Activated CD4-positive, alpha-beta memory T cell treated with anti-CD3 and anti-CD28 coated beads, Interleukin-2, amount 10 ng/mL, durations not matched to agents 7 days and 5 days (primary cell): ENCODE data around the gene JPH2. TPM values are rescaled to one million over a fixed set of nuclear protein-coding genes. Genes with fewer than 3 reads are reported as not detected.
A peak's percentile ranks its signal among the peaks of the same experiment; 100 is the strongest.

Experiments used
- CTCF ChIA-PET: fragments of 350-600 bp; sonication (Branson Sonifier 250); formaldehyde crosslinking; loops from one replicate; lab custom pipeline; 2021; ENCODE audit warnings: antibody characterized with exemption, inconsistent platforms; lab: Charles Lee
- POLR2A ChIA-PET: fragments of 350-600 bp; sonication (Branson Sonifier 250); formaldehyde crosslinking; loops from one replicate; lab custom pipeline; 2021; ENCODE audit warnings: antibody characterized with exemption; lab: Charles Lee
- DNase-seq: peaks from one replicate; pipeline ENCODE4 v3.0.0-alpha.2; 2020
- H3K27ac Mint-ChIP-seq: one replicate; pipeline ENCODE4 v1.8.0; 2021; ENCODE audit warnings: mild to moderate bottlenecking, mixed read lengths
- H3K27me3 Mint-ChIP-seq: one replicate; pipeline ENCODE4 v1.8.0; 2021; ENCODE audit warnings: mixed read lengths
- H3K36me3 Mint-ChIP-seq: one replicate; pipeline ENCODE4 v1.8.0; 2021; ENCODE audit warnings: low read depth, mixed read lengths
- H3K4me1 Mint-ChIP-seq: one replicate; pipeline ENCODE4 v1.8.0; 2021; ENCODE audit warnings: mixed read lengths
- H3K4me3 Mint-ChIP-seq: one replicate; pipeline ENCODE4 v1.8.0; 2021; ENCODE audit warnings: mild to moderate bottlenecking, mixed read lengths
- H3K9me3 Mint-ChIP-seq: one replicate; pipeline ENCODE4 v1.8.0; 2021; ENCODE audit warnings: mixed read lengths
- total RNA-seq, 2 experiments: library from RNA; stranded (reverse); gene quantifications; one replicate each; pipeline ENCODE4 v1.2.3, GENCODE V29; 2021

JPH2 gene
- total RNA-seq, 2 experiments from 2014 or later: 0.05 to 0.10 TPM

DNA sequence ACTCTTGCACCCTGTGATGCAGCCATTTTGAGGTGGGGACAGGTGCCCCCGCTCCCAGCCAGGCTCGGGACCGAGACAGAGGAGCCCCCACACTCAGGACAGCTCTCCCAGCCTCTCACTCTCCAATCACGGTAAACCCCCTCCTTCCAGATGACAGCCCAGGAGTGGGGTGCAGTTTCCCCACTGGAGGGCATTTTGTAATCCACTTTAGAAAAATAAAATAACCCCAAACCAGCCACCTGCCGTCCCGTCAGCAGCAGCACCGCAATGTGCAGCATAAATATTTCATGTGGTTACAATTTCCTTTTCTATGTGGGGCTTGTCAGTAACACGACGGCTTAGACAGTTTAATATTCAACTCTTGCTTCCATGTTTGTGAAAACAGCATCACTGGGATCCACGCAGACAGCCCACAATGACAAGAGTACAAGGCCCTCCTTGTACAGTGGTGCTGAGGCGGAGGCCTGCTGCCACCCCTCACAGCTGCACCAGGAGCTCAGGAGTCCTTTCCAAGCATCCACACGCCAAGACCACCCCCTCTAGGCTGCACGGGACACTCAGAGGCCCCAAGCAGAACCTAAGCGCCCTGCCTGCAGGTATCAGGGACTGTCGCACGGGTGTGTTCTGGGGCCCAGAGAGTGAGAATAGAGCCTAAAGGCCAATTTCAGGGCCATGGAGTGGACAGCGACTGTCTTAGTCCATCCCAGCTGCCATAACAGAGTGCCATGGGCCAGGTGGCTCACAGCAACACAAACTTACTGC, 116.7 kb downstream of the JPH2 start:
- no peaks in the 10 kb centered on the region for H3K36me3 Mint-ChIP-seq
- ChIA-PET POLR2A (interaction anchor here (1.3 to 2.2 kb wide), 6 partner anchors 42 to 319 kb away, joined by 5 to 16 read pairs (median 10); no protein-coding TSS in a partner anchor), CTCF (interaction anchor here (1.7 kb wide), 1 partner anchor 319 kb away, joined by 9 read pairs; no protein-coding TSS in a partner anchor)
- H3K9me3 Mint-ChIP-seq: no peaks in the 10 kb centered on the region
- H3K27me3 Mint-ChIP-seq: peaks cover 47% of the 10 kb centered on the region
- DNase-seq: peak; percentile 37
- H3K27ac Mint-ChIP-seq: peak overlapping the region; percentile 90
- H3K4me3 Mint-ChIP-seq: peak overlapping the region; percentile 54
- H3K4me1 Mint-ChIP-seq: peaks cover 53% of the 10 kb centered on the region

DNA sequence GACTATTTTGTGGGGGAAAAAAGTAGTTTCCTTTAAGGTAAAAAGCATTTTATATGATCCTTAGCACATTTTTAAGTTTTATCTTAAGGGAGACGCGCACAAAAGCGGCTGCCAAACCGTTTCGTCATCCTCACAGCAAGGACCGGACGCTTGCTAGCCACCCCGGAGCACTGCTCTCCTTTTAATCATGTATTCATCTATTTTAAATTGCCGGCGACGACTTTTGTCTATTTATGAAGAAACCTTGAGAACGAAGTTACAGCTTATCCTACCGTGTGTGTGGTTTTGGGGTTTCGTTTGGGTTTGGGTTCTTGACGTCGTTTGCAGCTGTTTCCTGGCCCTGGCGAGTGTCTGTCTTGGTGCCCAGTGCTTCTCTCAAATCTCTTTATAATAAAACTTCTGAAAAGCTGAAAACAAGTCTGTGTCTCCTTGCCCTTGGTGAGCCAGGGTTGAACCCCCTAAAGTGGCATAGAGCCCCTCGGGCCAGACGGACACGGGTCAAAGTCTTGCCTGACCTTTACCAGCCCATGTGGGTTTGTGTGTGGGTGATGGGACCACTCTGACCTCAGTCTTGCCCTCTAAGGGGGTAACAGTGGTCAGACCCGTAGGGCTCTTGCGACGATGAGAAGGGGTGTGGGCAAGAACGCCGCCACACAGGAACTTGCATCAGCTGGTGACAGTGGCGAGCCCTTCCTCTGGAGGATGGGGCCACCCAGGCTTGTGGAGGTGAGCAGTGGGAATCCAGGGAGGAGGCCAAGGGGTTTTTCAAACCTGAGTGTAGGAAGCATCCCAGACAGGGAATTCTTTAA, 117.6 kb downstream of the JPH2 start:
- Mint-ChIP-seq H3K27ac (peak overlapping the region; percentile 90), H3K27me3 (peaks cover 45% of the 10 kb centered on the region), H3K4me3 (peak overlapping the region; percentile 61), H3K4me1 (peaks cover 44% of the 10 kb centered on the region), H3K9me3 (no peaks in the 10 kb centered on the region), H3K36me3 (no peaks in the 10 kb centered on the region)
- peak; percentile 79 for DNase-seq
- ChIA-PET POLR2A (interaction anchor here (0.7 to 2.2 kb wide), 9 partner anchors 41 to 318 kb away, joined by 3 to 16 read pairs (median 7); no protein-coding TSS in a partner anchor), CTCF (interaction anchor here (1.0 to 1.7 kb wide), 5 partner anchors 12 to 371 kb away, joined by 3 to 9 read pairs (median 5); no protein-coding TSS in a partner anchor)

DNA sequence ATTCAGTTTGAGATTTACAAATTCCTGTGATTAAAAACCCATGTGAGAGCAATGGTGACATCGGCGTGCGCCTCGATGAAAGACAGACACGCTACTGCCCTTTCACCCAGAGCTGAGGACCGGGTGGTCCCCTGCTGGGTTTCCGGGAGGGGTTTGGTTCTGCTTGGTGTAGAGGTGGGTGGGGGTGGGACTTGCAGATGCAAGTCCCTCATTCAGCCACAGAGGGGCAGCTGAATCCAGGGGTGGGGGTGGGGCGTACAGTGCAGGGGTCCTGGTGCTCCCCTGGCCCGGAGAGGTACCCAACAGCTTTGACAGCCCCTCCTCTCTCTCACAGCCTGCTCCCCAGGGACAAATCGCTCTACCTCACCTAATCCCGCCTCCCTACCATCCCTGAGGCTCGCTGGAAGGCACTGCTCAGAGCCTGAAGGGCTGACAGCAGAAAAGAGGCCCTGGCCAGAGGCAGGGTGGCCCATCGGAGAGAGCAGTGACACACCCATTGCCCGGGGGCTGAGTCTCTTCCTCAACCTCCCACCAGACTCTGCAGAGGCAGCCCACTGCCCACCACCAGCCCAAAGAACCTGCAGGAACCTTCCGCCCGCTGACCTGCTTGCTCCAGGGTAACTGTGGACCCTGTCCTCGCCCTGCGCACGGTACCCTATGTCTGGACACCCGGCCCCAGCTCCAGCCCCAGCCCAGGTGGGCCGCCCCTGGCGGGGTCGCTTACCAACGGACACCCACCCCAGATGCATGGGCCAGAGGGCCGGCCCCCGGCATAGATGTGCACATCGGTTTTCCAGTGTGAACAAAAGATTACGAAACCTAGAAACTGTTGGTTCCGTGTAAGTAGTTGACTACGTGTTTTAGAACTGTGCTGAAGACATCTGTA, 118.4 kb downstream of the JPH2 start:
- no peaks in the 10 kb centered on the region for H3K36me3 Mint-ChIP-seq
- no peaks in the 10 kb centered on the region for H3K9me3 Mint-ChIP-seq
- DNase-seq: no peak
- ChIA-PET POLR2A (interaction anchor here (0.6 to 2.2 kb wide), 10 partner anchors 40 to 318 kb away, joined by 3 to 16 read pairs (median 6); no protein-coding TSS in a partner anchor), CTCF (interaction anchor here (1.0 to 1.7 kb wide), 5 partner anchors 11 to 370 kb away, joined by 3 to 9 read pairs (median 5); no protein-coding TSS in a partner anchor)
- H3K27ac Mint-ChIP-seq: peak overlapping the region; percentile 90
- peak overlapping the region; percentile 61 for H3K4me3 Mint-ChIP-seq
- H3K27me3 Mint-ChIP-seq: peaks cover 48% of the 10 kb centered on the region
- peaks cover 41% of the 10 kb centered on the region for H3K4me1 Mint-ChIP-seq

DNA sequence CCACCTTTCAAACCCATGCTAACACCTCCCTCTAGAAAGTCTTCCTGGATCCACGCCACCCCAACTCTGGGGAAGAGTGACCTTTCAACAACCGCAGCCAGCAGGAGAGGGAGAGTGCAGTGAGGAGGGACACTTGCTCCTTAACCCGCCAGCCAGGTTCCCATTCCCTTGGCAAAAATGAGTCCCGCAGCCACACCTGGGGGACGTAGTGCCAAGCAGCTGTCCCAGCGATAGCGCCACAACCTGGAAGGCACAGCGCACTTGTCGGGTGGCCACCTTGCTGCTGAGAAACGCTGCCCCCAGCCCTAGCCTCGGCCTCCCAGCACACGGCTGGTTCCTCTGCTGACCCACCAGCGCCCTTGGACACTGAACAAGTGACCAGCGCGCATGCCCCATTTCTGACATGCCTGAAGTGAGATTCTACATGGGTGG, 119.3 kb downstream of the JPH2 start:
- Mint-ChIP-seq H3K27me3 (peaks cover 52% of the 10 kb centered on the region), H3K4me1 (peaks cover 41% of the 10 kb centered on the region), H3K27ac (no peak overlapping the region), H3K9me3 (no peaks in the 10 kb centered on the region), H3K36me3 (no peaks in the 10 kb centered on the region), H3K4me3 (no peak overlapping the region)
- ChIA-PET CTCF (no interaction called here), POLR2A (no interaction called here)
- DNase-seq: no peak

DNA sequence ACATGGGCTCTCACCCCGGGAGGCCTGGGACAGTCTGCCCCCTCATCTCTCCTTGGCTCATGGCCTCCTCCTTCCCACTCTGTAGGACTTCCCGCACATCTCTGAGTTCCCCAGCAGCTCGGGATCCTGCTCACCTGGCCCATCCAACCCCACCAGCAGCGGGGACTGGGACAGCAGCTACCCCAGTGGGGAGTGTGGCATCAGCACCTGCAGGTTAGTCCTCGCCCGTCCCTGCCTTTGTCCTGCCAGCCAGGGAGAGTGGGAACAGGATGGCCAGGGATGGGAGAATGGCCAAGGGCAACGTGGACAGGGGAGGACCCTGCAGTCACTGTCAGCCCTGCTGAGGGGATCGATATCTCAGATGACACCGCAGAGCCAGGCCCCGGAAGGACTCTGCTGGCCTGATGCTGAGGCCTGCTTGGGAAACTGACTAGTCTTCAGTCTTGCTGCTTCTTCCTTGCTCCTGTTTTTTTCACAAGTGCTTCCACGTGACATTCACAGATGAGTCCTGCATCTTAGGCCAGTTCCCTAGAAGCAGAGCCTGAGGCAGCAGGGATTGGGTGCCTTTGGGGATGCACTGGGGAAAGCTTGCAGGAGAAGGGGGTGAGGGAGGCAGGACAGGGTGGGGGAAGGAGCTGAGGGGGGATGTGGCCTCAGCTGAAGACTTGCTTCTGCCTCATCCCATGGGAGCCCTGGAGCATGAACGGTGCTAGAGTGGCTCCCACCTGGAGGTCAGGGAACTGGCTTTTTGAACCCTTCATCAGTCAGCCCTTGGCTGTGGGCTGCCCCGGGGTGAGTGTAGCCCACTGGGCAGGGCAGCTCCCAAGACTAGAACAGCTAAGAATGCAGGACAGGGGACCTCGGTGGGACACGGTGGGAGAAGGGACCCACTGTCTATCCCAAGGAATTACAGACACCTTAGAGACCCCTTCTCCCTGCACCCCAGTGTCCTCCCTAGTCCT, 120.1 kb downstream of the JPH2 start:
- peaks cover 53% of the 10 kb centered on the region for H3K27me3 Mint-ChIP-seq
- no peaks in the 10 kb centered on the region for H3K36me3 Mint-ChIP-seq
- H3K4me1 Mint-ChIP-seq: peaks cover 40% of the 10 kb centered on the region
- no peaks in the 10 kb centered on the region for H3K9me3 Mint-ChIP-seq
- H3K4me3 Mint-ChIP-seq: no peak overlapping the region
- POLR2A ChIA-PET: no interaction called here
- H3K27ac Mint-ChIP-seq: no peak overlapping the region
- DNase-seq: no peak
- CTCF ChIA-PET: no interaction called here

DNA sequence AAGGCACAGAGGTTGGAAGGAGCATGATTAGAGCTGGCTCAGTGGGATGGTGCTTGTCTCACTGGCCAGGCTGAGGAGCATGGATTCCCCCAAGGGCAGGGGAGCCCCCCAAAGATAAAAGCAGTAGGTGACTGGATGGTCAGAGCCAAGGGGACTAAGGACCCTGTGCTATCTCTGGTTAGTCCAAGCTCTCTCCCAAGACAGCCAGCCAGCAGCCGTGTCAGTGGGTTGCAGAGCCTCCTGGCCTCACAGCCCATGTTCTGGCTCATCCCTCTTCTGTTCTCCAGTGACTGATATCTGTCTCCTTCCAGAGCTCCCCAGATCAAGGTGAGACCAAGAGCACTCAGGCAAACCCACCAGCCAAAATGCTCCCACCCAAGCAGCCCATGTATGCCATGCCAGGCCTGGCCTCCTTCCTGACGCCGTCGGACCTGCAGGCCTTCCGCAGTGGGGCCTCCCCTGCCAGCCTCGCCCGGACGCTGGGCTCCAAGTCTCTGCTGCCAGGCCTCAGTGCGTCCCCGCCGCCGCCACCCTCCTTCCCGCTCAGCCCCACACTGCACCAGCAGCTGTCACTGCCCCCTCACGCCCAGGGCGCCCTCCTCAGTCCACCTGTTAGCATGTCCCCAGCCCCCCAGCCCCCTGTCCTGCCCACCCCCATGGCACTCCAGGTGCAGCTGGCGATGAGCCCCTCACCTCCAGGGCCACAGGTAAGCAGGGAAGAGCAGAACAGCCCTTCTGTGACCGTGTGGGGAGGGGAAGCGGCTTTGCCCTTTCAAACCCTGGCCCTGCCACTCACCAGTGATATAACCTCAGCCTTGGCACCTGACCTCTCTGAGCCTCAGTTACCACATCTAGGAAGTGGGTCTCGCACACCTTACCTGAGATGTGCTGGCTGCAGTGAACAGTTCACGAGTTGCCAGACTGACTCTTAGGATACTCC, 121.3 kb downstream of the JPH2 start:
- Mint-ChIP-seq H3K36me3 (no peaks in the 10 kb centered on the region), H3K27ac (no peak overlapping the region), H3K4me3 (no peak overlapping the region), H3K9me3 (no peaks in the 10 kb centered on the region), H3K4me1 (peaks cover 30% of the 10 kb centered on the region), H3K27me3 (peaks cover 58% of the 10 kb centered on the region)
- ChIA-PET CTCF (no interaction called here), POLR2A (no interaction called here)
- DNase-seq: no peak

DNA sequence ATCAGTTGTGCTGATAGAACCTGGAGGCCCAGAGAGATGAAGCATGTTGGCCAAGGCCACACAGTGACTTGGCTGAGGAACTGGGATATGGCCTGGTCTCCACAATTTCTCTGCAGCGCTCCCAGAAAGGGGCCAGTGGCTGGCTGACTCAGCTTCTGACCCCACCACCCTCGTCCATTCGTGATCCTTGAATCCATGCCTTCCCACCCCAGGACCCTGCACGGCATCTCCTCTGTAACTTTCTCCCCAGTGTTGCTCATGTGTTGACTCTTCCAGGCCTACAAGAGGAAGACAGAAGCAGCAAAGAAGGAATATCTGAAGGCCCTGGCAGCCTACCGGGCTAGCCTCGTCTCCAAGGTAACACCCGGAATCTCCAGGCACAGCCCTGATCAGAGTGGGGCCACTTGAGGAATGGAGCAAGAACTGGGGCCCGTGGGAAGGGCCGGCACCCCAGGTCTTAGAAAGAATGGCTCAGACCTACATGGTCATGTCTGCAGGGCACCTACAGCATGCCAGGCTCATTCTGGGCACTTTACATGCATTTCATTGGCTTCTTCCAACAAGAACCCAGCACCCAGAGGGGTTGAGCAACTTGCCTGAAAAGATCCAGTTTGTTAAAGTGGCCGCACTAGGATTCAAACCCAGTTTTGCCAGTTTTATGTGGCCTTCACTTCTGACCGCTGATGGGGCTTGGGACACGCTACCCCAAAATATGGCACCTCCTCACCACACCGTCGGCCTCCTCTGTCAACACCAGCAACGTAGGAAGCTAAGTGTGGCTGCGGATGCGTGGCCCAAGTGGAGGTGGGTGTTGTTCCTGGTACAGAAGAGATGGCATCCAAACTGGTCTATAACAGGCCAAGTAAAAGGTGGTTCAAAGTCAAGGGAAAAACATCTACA, 122.2 kb downstream of the JPH2 start:
- DNase-seq: no peak
- Mint-ChIP-seq H3K9me3 (no peaks in the 10 kb centered on the region), H3K4me1 (peaks cover 21% of the 10 kb centered on the region), H3K4me3 (no peak overlapping the region), H3K27me3 (peaks cover 61% of the 10 kb centered on the region), H3K36me3 (no peaks in the 10 kb centered on the region), H3K27ac (no peak overlapping the region)
- POLR2A ChIA-PET: no interaction called here
- CTCF ChIA-PET: no interaction called here

Other genes starting within 250 kb of the JPH2 start
- 10 to 100 TPM; 30.8 to 31.4 TPM for gene OSER1, start 23.6 kb upstream of the JPH2 start, total RNA-seq
- gene GDAP1L1, start 60.1 kb upstream of the JPH2 start, total RNA-seq: not detected
- gene FITM2, start 124.0 kb upstream of the JPH2 start, total RNA-seq: 1 to 10 TPM; 2.2 to 2.7 TPM
- not detected for gene R3HDML, start 149.9 kb upstream of the JPH2 start, total RNA-seq
- gene HNF4A, start 168.5 kb upstream of the JPH2 start, total RNA-seq: not detected